Measurements from ENCODE around the gene DPH2. TPM values are rescaled to one million over a fixed set of nuclear protein-coding genes. Genes with fewer than 3 reads are reported as not detected.

The DPH2 gene
- total RNA-seq, 1 donor from 2014 or later: 51.6 TPM

DNA sequence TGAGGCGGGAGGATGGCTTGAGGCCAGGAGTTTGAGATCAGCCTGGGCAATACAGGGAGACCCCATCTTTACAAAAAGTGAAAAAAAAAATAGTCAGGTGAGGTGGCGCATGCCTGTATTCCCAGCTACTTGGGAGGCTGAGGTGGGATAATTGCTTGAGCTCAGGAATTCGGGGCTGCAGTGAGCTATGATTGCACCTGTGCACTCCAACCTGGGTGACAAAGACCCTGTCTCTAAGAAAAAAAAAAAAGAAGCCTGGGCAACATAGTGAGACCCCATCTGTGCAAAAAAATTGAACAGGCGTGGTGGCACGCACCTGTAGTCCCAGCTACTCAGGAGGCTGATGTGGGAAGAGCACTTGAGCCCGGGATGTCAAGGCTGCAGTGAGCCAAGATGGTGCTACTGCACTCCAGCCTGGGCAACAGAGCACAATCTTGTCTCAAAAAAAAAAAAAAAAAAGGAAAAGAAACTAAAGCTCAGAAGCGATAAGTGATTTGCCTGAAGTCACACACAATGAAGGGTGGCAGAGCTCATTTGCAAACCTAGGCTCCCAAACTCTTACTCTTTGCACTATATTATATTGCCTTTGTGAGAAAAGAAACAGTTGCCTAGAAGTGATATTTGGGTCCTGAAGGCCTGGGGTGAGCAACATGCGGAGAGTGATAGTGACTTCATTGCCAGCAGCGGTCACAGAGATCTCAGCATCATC lies 23.6 kb downstream of the DPH2 start:
- peak overlapping the region; percentile 96 for H3K4me3 Mint-ChIP-seq
- peaks cover 2% of the 10 kb centered on the region for H3K36me3 Mint-ChIP-seq (ENCODE audit: low read depth)
- peak overlapping the region; percentile 50 for H3K27ac Mint-ChIP-seq
- no peaks in the 10 kb centered on the region for H3K27me3 Mint-ChIP-seq
- DNase-seq: no peak
- peaks cover 36% of the 10 kb centered on the region for H3K4me1 Mint-ChIP-seq
- H3K9me3 Mint-ChIP-seq: no peaks in the 10 kb centered on the region
- TF ChIP-seq, protein P1, sequence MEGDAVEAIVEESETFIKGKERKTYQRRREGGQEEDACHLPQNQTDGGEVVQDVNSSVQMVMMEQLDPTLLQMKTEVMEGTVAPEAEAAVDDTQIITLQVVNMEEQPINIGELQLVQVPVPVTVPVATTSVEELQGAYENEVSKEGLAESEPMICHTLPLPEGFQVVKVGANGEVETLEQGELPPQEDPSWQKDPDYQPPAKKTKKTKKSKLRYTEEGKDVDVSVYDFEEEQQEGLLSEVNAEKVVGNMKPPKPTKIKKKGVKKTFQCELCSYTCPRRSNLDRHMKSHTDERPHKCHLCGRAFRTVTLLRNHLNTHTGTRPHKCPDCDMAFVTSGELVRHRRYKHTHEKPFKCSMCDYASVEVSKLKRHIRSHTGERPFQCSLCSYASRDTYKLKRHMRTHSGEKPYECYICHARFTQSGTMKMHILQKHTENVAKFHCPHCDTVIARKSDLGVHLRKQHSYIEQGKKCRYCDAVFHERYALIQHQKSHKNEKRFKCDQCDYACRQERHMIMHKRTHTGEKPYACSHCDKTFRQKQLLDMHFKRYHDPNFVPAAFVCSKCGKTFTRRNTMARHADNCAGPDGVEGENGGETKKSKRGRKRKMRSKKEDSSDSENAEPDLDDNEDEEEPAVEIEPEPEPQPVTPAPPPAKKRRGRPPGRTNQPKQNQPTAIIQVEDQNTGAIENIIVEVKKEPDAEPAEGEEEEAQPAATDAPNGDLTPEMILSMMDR (IDR thresholded peaks at IDR 0.05): no peak
- POLR2A ChIA-PET: interaction anchor here (0.6 to 1.7 kb wide), 11 partner anchors 12 to 1311 kb away, joined by 3 to 8 read pairs (median 4); partner anchors contain the start of genes ATP6V0B, IPO13 and YBX1
- no peak for ATAC-seq (ENCODE audit: low read depth)
- intact Hi-C loops (cut with micrococcal nuclease): loop anchor here (10.0 kb wide), 1 partner anchor 641 kb away; no protein-coding TSS in a partner anchor
- CTCF ChIA-PET: interaction anchor here (0.8 to 2.8 kb wide), 4 partner anchors 12 to 59 kb away, joined by 3 to 17 read pairs (median 4); no protein-coding TSS in a partner anchor

DNA sequence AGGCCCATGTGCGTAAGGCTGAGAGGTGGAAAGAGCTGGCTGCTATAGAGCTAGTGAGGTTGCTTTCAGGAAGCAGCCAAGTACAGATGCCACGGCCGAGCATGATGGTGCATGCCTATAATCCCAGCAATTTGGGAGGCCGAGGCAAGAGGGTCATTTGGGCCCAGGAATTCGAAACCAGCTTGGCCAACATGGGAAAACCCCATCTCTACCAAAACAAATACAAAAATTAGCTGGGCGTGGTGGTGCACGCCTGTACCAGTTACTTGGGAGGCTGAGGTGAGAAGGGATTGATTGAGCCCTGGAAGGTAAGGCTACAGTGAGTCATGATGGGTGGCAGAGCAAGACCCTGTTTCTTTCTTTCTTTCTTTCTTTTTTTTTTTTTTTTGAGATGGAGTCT lies 24.3 kb downstream of the DPH2 start:
- H3K9me3 Mint-ChIP-seq: no peaks in the 10 kb centered on the region
- TF ChIP-seq, protein P1 (IDR thresholded peaks at IDR 0.05): no peak
- ChIA-PET CTCF (interaction anchor here (1.0 to 2.8 kb wide), 2 partner anchors 11 to 43 kb away, joined by 5 to 17 read pairs; no protein-coding TSS in a partner anchor), POLR2A (interaction anchor here (0.6 to 1.7 kb wide), 9 partner anchors 12 to 1312 kb away, joined by 3 to 8 read pairs (median 5); partner anchors contain the start of genes ATP6V0B, IPO13 and YBX1)
- DNase-seq (no peak), ATAC-seq (ENCODE audit: low read depth) (no peak)
- peak overlapping the region; percentile 26 for H3K4me3 Mint-ChIP-seq
- no peaks in the 10 kb centered on the region for H3K27me3 Mint-ChIP-seq
- peak overlapping the region; percentile 50 for H3K27ac Mint-ChIP-seq
- H3K36me3 Mint-ChIP-seq (ENCODE audit: low read depth): peaks cover 2% of the 10 kb centered on the region
- peaks cover 36% of the 10 kb centered on the region for H3K4me1 Mint-ChIP-seq
- intact Hi-C loops (cut with micrococcal nuclease): loop anchor here (10.0 kb wide), 1 partner anchor 641 kb away; no protein-coding TSS in a partner anchor

DNA sequence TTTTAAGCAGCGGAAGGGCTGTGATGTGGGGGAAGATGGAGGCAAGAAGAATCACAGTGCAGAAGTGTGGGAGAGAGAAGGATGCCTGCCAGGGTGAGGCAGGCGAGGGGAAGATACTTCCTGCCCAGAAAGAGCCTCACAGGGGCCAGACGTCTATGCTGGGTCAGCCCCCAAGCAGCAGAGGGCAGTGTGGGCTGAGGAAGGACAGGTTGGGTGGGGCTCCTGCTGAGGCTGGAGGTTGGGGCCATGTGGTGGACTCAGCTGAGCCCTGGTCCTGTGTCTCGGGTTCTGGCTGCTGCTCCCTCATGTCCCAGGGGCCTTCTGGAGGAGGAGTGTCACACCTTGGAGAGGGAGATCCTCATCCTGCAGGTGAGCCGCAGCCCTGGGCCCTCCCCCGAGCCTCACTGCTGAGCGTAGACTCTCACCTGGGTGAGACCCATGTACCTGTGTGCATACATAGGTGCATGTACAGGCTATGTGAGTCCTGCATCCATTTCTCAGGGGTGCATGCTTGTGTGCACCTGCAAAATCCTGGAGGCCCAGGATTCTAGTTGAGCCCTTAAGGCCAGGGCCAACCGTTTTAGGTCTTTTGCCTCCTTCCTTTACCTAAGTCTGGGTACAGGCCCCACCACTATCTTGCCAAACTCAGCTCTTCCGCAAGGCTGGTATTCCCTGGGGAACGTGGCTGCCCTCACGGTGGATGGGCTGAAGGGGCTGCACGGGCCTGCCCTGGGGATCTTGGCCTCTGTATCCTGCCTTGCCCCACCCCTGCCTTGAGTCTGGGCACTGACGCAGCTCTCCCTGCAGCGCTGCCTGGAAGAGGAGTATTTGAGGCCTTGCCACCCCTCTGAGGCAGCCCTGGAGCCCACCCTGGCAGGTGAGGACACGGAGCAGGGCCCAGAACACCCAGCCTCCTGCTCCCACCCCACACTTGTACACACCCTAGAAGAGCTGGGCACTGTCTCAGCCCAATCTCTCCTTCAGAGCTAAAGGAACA lies 25.3 kb downstream of the DPH2 start:
- no peak overlapping the region for H3K27ac Mint-ChIP-seq
- H3K27me3 Mint-ChIP-seq: no peaks in the 10 kb centered on the region
- TF ChIP-seq, protein P1 (IDR thresholded peaks at IDR 0.05): no peak
- intact Hi-C loops (cut with micrococcal nuclease): loop anchor here (10.0 kb wide), 1 partner anchor 640 kb away; no protein-coding TSS in a partner anchor
- POLR2A ChIA-PET: interaction anchor here (0.7 to 1.7 kb wide), 2 partner anchors 11 to 20 kb away, joined by 3 to 4 read pairs; partner anchors contain the start of gene ATP6V0B
- ATAC-seq (ENCODE audit: low read depth) (no peak), DNase-seq (no peak)
- H3K36me3 Mint-ChIP-seq (ENCODE audit: low read depth): peaks cover 2% of the 10 kb centered on the region
- no peak overlapping the region for H3K4me3 Mint-ChIP-seq
- CTCF ChIA-PET: interaction anchor here (1.0 kb wide), 1 partner anchor 41 kb away, joined by 3 read pairs; no protein-coding TSS in a partner anchor
- H3K4me1 Mint-ChIP-seq: peaks cover 36% of the 10 kb centered on the region
- no peaks in the 10 kb centered on the region for H3K9me3 Mint-ChIP-seq

DNA sequence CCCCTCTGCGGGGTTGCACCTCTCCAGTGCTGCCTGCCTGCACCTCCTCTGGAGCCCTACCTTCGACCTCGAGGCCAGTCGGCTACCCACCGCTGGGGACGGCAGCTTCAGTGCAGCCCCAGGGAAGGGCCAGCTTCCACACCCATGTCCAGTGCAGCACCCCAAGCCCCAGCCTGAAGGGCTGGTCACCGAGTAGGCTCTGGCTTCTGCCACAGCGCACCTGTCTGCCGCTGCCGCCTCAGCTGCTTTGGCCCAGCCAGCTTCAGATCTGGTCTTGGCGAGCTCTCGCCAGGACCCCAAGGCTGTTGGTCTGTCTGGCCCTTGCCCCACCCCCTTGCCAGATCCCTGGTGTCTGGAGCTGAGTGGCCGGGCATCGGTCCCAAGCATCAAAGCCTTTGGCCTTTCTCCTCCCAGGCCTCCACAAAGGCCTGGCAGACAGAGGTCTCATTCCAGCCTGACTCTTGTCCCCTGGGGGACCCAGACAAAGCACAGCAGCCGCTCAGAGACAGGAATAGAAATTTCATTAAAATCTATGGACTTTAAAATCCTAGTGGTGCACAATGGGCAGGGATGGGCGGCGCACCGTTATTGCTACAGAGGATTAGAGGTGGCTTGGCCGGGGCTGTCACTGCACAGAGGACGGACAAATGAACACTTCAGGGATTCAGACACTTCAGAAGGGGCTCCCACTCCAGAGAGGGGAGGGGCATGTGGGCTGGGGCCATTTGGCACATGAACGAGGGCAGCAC lies 26.3 kb downstream of the DPH2 start:
- peaks cover 2% of the 10 kb centered on the region for H3K36me3 Mint-ChIP-seq (ENCODE audit: low read depth)
- no peak overlapping the region for H3K4me3 Mint-ChIP-seq
- TF ChIP-seq, protein P1 (IDR thresholded peaks at IDR 0.05): no peak
- no peak overlapping the region for H3K27ac Mint-ChIP-seq
- peaks cover 33% of the 10 kb centered on the region for H3K4me1 Mint-ChIP-seq
- no peaks in the 10 kb centered on the region for H3K27me3 Mint-ChIP-seq
- intact Hi-C loops (cut with micrococcal nuclease): loop anchor here (10.0 kb wide), 1 partner anchor 639 kb away; no protein-coding TSS in a partner anchor
- no peaks in the 10 kb centered on the region for H3K9me3 Mint-ChIP-seq
- CTCF ChIA-PET: interaction anchor here (1.0 kb wide), 1 partner anchor 40 kb away, joined by 3 read pairs; no protein-coding TSS in a partner anchor
- no peak for ATAC-seq (ENCODE audit: low read depth)
- no peak for DNase-seq
- POLR2A ChIA-PET: interaction anchor here (0.7 kb wide), 1 partner anchor 21 kb away, joined by 4 read pairs; the partner anchor contains the start of gene ATP6V0B

Data from activated B cell treated with CpG ODN at 0.5 μM for 24 hours (primary cell).